HL-60 (cell line): ENCODE results near the gene RAB28.

Experiments
- DNase-seq, 2 experiments: peaks; one replicate each; pipeline ENCODE4 v3.0.0-alpha.2; 2010 to 2020; ENCODE audit warnings: low read depth in 1 of 2, low spot score in 1 of 2
- H3K27ac ChIP-seq: fragments of 250-450 bp; sonication (Bioruptor Pico); replicated peaks from 2 replicates; pipeline ENCODE4 v1.5.1; 2020; ENCODE audit warnings: mild to moderate bottlenecking, moderate library complexity
- H3K27me3 ChIP-seq: fragments of 250-450 bp; sonication (Bioruptor Pico); 2 replicates; pipeline ENCODE4 v1.5.1; 2021; ENCODE audit warnings: mild to moderate bottlenecking, moderate library complexity; ENCODE audit not compliant: insufficient read depth, poor library complexity, severe bottlenecking
- H3K4me3 ChIP-seq: replicated peaks from 2 replicates; pipeline ENCODE4 v1.5.1; 2011; ENCODE audit warnings: mild to moderate bottlenecking, control low read depth, low read length; ENCODE audit not compliant: insufficient read depth
- GABPA ChIP-seq: IDR thresholded peaks from 2 replicates; pipeline ENCODE4 v1.6.1; 2012; ENCODE audit warnings: low read depth
- POLR2AphosphoS5 ChIP-seq: IDR thresholded peaks from 2 replicates; pipeline ENCODE4 v1.6.1; 2012; ENCODE audit warnings: low read depth
- SPI1 ChIP-seq: IDR thresholded peaks from 2 replicates; pipeline ENCODE4 v1.6.1; 2012; ENCODE audit warnings: low read depth, mild to moderate bottlenecking, borderline replicate concordance
- TF ChIP-seq, protein P1 (sequence below): IDR thresholded peaks from 2 replicates; pipeline ENCODE4 v1.6.1; 2012; ENCODE audit warnings: low read depth; ENCODE audit not compliant: insufficient replicate concordance
- TF ChIP-seq, protein P2 (sequence below): IDR thresholded peaks from one replicate; pipeline ENCODE4 v1.5.1; 2011; ENCODE audit warnings: low read length, control low read depth, inconsistent platforms; ENCODE audit not compliant: insufficient read depth

Gene RAB28

DNA sequence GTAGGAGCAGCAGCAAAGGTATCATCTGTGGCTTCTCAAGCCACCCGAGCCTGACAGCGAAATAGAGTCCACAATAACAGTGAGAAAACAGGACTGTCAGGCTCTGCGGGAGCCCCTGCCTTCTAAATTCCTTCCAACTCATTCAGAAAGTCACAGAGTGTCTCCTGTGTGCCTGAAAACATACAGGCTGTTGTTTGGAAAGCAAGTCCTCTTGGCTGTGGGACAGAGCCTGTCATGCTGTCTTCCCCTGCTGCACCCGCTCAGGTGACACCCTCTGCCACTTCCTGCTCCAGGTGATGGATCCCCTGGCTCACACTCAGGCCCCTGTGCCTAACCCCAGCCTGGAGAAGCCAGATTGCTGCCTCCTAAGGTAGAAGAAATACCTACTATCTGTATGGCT lies 152.3 kb downstream of the RAB28 start:
- TF ChIP-seq, protein P1, sequence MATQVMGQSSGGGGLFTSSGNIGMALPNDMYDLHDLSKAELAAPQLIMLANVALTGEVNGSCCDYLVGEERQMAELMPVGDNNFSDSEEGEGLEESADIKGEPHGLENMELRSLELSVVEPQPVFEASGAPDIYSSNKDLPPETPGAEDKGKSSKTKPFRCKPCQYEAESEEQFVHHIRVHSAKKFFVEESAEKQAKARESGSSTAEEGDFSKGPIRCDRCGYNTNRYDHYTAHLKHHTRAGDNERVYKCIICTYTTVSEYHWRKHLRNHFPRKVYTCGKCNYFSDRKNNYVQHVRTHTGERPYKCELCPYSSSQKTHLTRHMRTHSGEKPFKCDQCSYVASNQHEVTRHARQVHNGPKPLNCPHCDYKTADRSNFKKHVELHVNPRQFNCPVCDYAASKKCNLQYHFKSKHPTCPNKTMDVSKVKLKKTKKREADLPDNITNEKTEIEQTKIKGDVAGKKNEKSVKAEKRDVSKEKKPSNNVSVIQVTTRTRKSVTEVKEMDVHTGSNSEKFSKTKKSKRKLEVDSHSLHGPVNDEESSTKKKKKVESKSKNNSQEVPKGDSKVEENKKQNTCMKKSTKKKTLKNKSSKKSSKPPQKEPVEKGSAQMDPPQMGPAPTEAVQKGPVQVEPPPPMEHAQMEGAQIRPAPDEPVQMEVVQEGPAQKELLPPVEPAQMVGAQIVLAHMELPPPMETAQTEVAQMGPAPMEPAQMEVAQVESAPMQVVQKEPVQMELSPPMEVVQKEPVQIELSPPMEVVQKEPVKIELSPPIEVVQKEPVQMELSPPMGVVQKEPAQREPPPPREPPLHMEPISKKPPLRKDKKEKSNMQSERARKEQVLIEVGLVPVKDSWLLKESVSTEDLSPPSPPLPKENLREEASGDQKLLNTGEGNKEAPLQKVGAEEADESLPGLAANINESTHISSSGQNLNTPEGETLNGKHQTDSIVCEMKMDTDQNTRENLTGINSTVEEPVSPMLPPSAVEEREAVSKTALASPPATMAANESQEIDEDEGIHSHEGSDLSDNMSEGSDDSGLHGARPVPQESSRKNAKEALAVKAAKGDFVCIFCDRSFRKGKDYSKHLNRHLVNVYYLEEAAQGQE, result no peak
- TF ChIP-seq SPI1 (no peak), POLR2AphosphoS5 (no peak), GABPA (no peak)
- TF ChIP-seq, protein P2, sequence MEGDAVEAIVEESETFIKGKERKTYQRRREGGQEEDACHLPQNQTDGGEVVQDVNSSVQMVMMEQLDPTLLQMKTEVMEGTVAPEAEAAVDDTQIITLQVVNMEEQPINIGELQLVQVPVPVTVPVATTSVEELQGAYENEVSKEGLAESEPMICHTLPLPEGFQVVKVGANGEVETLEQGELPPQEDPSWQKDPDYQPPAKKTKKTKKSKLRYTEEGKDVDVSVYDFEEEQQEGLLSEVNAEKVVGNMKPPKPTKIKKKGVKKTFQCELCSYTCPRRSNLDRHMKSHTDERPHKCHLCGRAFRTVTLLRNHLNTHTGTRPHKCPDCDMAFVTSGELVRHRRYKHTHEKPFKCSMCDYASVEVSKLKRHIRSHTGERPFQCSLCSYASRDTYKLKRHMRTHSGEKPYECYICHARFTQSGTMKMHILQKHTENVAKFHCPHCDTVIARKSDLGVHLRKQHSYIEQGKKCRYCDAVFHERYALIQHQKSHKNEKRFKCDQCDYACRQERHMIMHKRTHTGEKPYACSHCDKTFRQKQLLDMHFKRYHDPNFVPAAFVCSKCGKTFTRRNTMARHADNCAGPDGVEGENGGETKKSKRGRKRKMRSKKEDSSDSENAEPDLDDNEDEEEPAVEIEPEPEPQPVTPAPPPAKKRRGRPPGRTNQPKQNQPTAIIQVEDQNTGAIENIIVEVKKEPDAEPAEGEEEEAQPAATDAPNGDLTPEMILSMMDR, result no peak
- no peak for DNase-seq
- H3K27ac ChIP-seq, result no peak overlapping the region
- H3K27me3 ChIP-seq, result no peaks in the 10 kb centered on the region
- no peak overlapping the region for H3K4me3 ChIP-seq

DNA sequence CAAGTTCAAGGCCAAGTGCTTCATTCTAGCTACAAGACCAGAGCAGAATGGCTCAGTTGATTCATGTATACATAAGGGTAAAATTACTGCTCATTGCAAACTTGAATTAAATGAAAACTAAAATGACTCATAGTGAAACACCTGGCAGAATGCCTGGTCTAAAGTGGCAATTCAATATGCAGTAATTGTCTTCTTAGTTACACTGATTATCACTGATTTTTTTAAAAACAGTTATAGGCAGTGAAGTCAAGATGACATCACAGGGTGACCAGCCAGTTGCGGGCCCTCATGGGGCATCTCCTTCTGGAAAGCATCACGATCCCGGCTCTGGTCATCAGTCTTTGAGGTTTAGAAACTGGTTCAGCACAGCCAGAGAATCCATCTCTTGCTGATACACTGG lies 154.2 kb downstream of the RAB28 start:
- H3K4me3 ChIP-seq, result no peak overlapping the region
- no peak overlapping the region for H3K27ac ChIP-seq
- no peak for DNase-seq
- TF ChIP-seq, protein P2, result no peak
- TF ChIP-seq, protein P1, result no peak
- TF ChIP-seq SPI1, result no peak
- no peak for TF ChIP-seq GABPA
- no peak for TF ChIP-seq POLR2AphosphoS5
- H3K27me3 ChIP-seq, result no peaks in the 10 kb centered on the region

DNA sequence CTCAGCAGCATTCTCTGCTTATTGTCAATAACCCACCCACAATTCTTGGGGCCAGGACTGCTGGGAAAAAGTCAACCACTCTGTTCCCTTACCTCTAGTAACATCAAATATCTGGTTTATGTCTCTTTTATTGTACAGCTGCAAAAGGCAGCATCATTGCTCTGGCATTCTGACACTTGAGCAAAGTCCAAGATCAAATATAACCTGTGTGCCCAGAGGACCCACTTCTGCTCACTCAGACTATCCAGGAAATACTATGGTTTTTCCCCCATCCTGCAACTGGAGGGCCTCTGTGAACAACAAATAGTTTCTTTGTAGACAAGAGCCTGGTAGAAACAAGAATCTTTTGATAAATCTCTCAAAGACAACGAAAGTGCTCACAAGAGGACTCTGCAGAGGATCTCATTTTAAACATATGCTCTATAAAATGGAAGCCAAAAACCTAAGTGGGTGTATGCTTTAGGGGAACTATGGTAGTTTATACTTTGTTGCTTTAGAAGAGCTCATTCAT lies 154.7 kb downstream of the RAB28 start:
- no peak for DNase-seq
- TF ChIP-seq, protein P1, result no peak
- TF ChIP-seq POLR2AphosphoS5 (no peak), SPI1 (no peak), GABPA (no peak)
- TF ChIP-seq, protein P2, result no peak

More for the DNA sequence above, 154.7 kb downstream of the RAB28 start:
- no peak overlapping the region for H3K4me3 ChIP-seq
- H3K27me3 ChIP-seq, result no peaks in the 10 kb centered on the region
- H3K27ac ChIP-seq, result no peak overlapping the region
